ENCODE results near the gene SMIM29.

Gene SMIM29

GRCh38 chr6:34239893-34240292 is 8.9 kb downstream of the SMIM29 start:
- no peak for DNase-seq

GRCh38 chr6:34239500-34239825 is 9.3 kb downstream of the SMIM29 start:
- no peak for DNase-seq

GRCh38 chr6:34238585-34239499 is 10.0 kb downstream of the SMIM29 start:
- DNase-seq, result no peak

- peak; percentile 76 for DNase-seq
These were observed 10.9 kb downstream of the SMIM29 start for GRCh38 chr6:34237722-34238584.

- DNase-seq, result peak; percentile 48
These were observed 11.5 kb downstream of the SMIM29 start for GRCh38 chr6:34237316-34237721.

GRCh38 chr6:34236443-34237315 is 12.1 kb downstream of the SMIM29 start, which contains the start of gene HMGA1:
HMGA1 (plus strand) TSS chr6:34236873; CDS start chr6:34240781, 3,908 bp downstream.
- peak; percentile 94 for DNase-seq

GRCh38 chr6:34236131-34236442 is 12.7 kb downstream of the SMIM29 start:
- no peak for DNase-seq

- DNase-seq, result peak; percentile 74
These were observed 13.3 kb downstream of the SMIM29 start for GRCh38 chr6:34235307-34236130.

GRCh38 chr6:34234667-34235306 is 14.0 kb downstream of the SMIM29 start:
- no peak for DNase-seq

GRCh38 chr6:34233867-34234266 is 14.9 kb downstream of the SMIM29 start:
- DNase-seq, result no peak

GRCh38 chr6:34232901-34233300 is 15.9 kb downstream of the SMIM29 start:
- no peak for DNase-seq

GRCh38 chr6:34231566-34232336 is 17.1 kb downstream of the SMIM29 start:
- no peak for DNase-seq

GRCh38 chr6:34230653-34231371 is 18.0 kb downstream of the SMIM29 start:
- no peak for DNase-seq

- no peak for DNase-seq
These were observed 18.9 kb downstream of the SMIM29 start for GRCh38 chr6:34229877-34230276.

GRCh38 chr6:34227761-34228421 is 20.9 kb downstream of the SMIM29 start:
- no peak for DNase-seq

- DNase-seq, result no peak
These were observed 21.8 kb downstream of the SMIM29 start for GRCh38 chr6:34226731-34227586.

- no peak for DNase-seq
These were observed 22.7 kb downstream of the SMIM29 start for GRCh38 chr6:34226066-34226465.

- no peak for DNase-seq
These were observed 23.3 kb downstream of the SMIM29 start for GRCh38 chr6:34225551-34225950.
